HepG2 (cell line): Measurements from ENCODE around the gene STK36. TPM values are rescaled to one million over a fixed set of nuclear protein-coding genes. Genes with fewer than 3 reads are reported as not detected.
A peak's percentile ranks its signal among the peaks of the same experiment; 100 is the strongest.

Experiments used
- FOXM1 ChIP-seq: sonication (generic); formaldehyde crosslinking; IDR thresholded peaks from 2 replicates; pipeline ENCODE4 v1.5.0; 2020; ENCODE audit warnings: missing genetic modification reagents
- FOXO1 ChIP-seq: sonication (generic); formaldehyde crosslinking; IDR thresholded peaks from 2 replicates; pipeline ENCODE4 v1.4.0; 2020; ENCODE audit warnings: missing genetic modification reagents
- GFI1 ChIP-seq: sonication (generic); formaldehyde crosslinking; IDR thresholded peaks from 2 replicates; pipeline ENCODE4 v1.5.0; 2020; ENCODE audit warnings: missing genetic modification reagents, mild to moderate bottlenecking, borderline replicate concordance
- KLF11 ChIP-seq: IDR thresholded peaks from 2 replicates; pipeline ENCODE4 v1.6.1; 2016; ENCODE audit warnings: missing compliant biosample characterization
- KLF13 ChIP-seq: sonication (generic); formaldehyde crosslinking; IDR thresholded peaks from 2 replicates; pipeline ENCODE4 v1.4.0; 2020; ENCODE audit warnings: mild to moderate bottlenecking, missing genetic modification reagents
- PAWR ChIP-seq: sonication (generic); formaldehyde crosslinking; IDR thresholded peaks from 2 replicates; pipeline ENCODE4 v1.4.0; 2020; ENCODE audit warnings: missing genetic modification reagents, mild to moderate bottlenecking, borderline replicate concordance
- PCBP2 ChIP-seq: fragments of 200-400 bp; formaldehyde crosslinking; optimal IDR thresholded peaks from 2 replicates; pipeline ENCODE3; 2018; ENCODE audit warnings: low read length, low read depth; ENCODE audit not compliant: poor library complexity, severe bottlenecking
- SCMH1 ChIP-seq: sonication (generic); formaldehyde crosslinking; IDR thresholded peaks from 2 replicates; pipeline ENCODE4 v1.9.0; 2021; ENCODE audit warnings: missing genetic modification reagents, mild to moderate bottlenecking, borderline replicate concordance
- ZBTB38 ChIP-seq: sonication (generic); formaldehyde crosslinking; IDR thresholded peaks from 2 replicates; pipeline ENCODE4 v1.5.1; 2020; ENCODE audit warnings: mild to moderate bottlenecking, missing genetic modification reagents
- ZNF350 ChIP-seq: sonication (generic); formaldehyde crosslinking; IDR thresholded peaks from 2 replicates; pipeline ENCODE4 v1.4.0; 2020; ENCODE audit warnings: mild to moderate bottlenecking, low read depth, missing genetic modification reagents, borderline replicate concordance
- ZNF430 ChIP-seq: sonication (generic); formaldehyde crosslinking; IDR thresholded peaks from 2 replicates; pipeline ENCODE4 v1.9.0; 2021; ENCODE audit warnings: mild to moderate bottlenecking, missing genetic modification reagents
- ZNF446 ChIP-seq: sonication (generic); formaldehyde crosslinking; IDR thresholded peaks from 2 replicates; pipeline ENCODE4 v1.5.0; 2020; ENCODE audit warnings: mild to moderate bottlenecking, missing genetic modification reagents
- ZNF556 ChIP-seq: sonication (generic); formaldehyde crosslinking; IDR thresholded peaks from 2 replicates; pipeline ENCODE4 v1.4.0; 2020; ENCODE audit warnings: mild to moderate bottlenecking, missing genetic modification reagents, borderline replicate concordance
- ZNF7 ChIP-seq: IDR thresholded peaks from 2 replicates; pipeline ENCODE4 v1.6.1; 2016; ENCODE audit warnings: missing biosample characterization, missing genetic modification reagents
- ZNF775 ChIP-seq: sonication (generic); formaldehyde crosslinking; IDR thresholded peaks from 2 replicates; pipeline ENCODE4 v1.4.0; 2020; ENCODE audit warnings: missing genetic modification reagents, mild to moderate bottlenecking, moderate library complexity, borderline replicate concordance
- ZSCAN9 ChIP-seq: IDR thresholded peaks from 2 replicates; pipeline ENCODE4 v1.6.1; 2016; ENCODE audit warnings: borderline replicate concordance
- polyA plus RNA-seq, 8 experiments: library from polyadenylated mRNA; depleted of rRNA in 3 of 8; stranded (reverse) in 7 of 8; unstranded in 1 of 8; fragments of >200 nt; fragmentation: Illumina TruSeq in 4 of 8; extraction: Trizol in 4 of 8; gene quantifications; 2 replicates each; pipeline versions ENCODE4 v1.2.1 to v1.2.3, GENCODE V29; 2011 to 2016; ENCODE audit warnings: low read depth in 4 of 8, missing spikeins in 1 of 8, mixed read lengths in 1 of 8; ENCODE audit not compliant: insufficient read depth in 1 of 8
- total RNA-seq, 5 experiments: library from RNA; depleted of rRNA; stranded (reverse); fragments of >200 nt; fragmentation: Illumina TruSeq; extraction: Trizol; gene quantifications; 2 replicates each; pipeline ENCODE4 v1.2.3, GENCODE V29; 2016; ENCODE audit warnings: low read depth in 1 of 5
- TF ChIP-seq, protein P1 (sequence below): IDR thresholded peaks from 2 replicates; pipeline ENCODE4 v1.6.1; 2012; ENCODE audit warnings: low read depth, low read length, improper control_type of control experiment
- TF ChIP-seq, protein P2 (sequence below), 2 experiments: fragments of 450-650 bp in 1 of 2; sonication (generic) in 1 of 2; formaldehyde crosslinking in 1 of 2; IDR thresholded peaks; 2 replicates each; pipeline versions ENCODE4 v1.6.1 to v1.8.0; 2016 to 2022; ENCODE audit warnings: antibody characterized with exemption in 1 of 2, mild to moderate bottlenecking in 1 of 2, missing genetic modification reagents in 1 of 2
- TF ChIP-seq, protein P3 (sequence below): sonication (generic); formaldehyde crosslinking; IDR thresholded peaks from 2 replicates; pipeline ENCODE4 v1.5.1; 2020; ENCODE audit warnings: missing genetic modification reagents, mild to moderate bottlenecking, borderline replicate concordance

STK36 gene
- total and polyA plus RNA-seq, 2 of the 13 experiments (the other 11 are each of a cell fraction or from before 2014, with no cell fraction given) = 45.9 to 83.5 TPM

DNA sequence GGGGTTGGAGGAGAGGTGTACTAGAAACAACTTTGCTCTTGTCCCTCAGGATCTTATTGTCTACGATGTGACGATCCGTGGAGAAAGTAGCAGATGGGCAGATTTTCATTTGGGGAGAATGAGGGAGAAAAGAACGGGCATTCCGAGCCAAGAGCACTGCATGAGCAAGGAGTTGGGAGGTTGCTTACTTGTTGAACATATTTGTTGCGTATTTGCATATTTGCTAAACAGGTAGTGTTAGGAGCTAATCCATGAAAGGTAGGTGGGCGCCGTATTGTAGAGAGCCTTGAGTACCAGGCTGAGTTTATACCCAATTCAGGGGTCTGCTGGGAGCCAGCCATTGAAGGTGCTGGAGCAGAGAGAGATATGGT is 11.9 kb upstream of the STK36 start (continued):
- TF ChIP-seq, protein P1, sequence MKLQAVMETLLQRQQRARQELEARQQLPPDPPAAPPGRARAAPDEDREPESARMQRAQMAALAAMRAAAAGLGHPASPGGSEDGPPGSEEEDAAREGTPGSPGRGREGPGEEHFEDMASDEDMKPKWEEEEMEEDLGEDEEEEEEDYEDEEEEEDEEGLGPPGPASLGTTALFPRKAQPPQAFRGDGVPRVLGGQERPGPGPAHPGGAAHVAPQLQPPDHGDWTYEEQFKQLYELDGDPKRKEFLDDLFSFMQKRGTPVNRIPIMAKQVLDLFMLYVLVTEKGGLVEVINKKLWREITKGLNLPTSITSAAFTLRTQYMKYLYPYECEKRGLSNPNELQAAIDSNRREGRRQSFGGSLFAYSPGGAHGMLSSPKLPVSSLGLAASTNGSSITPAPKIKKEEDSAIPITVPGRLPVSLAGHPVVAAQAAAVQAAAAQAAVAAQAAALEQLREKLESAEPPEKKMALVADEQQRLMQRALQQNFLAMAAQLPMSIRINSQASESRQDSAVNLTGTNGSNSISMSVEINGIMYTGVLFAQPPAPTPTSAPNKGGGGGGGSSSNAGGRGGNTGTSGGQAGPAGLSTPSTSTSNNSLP = no peak
- TF ChIP-seq KLF13 (CRISPR knock-in tag) (no peak), ZNF7 (CRISPR knock-in tag) (no peak), PCBP2 (no peak), ZSCAN9 (no peak), ZNF350 (CRISPR knock-in tag) (no peak), FOXO1 (CRISPR knock-in tag) (no peak), KLF11 (CRISPR knock-in tag) (no peak), ZNF446 (no peak), ZBTB38 (CRISPR knock-in tag) (0 out of 2 replicates have a peak, but pooled peaks have one; percentile 3), ZNF775 (no peak), FOXM1 (no peak), PAWR (no peak), ZNF556 (CRISPR knock-in tag) (no peak), SCMH1 (CRISPR knock-in tag) (no peak), GFI1 (CRISPR knock-in tag) (peak; percentile 2; the same call in 1 of the 2 replicates), ZNF430 (CRISPR knock-in tag) (no peak)
- TF ChIP-seq, protein P2, sequence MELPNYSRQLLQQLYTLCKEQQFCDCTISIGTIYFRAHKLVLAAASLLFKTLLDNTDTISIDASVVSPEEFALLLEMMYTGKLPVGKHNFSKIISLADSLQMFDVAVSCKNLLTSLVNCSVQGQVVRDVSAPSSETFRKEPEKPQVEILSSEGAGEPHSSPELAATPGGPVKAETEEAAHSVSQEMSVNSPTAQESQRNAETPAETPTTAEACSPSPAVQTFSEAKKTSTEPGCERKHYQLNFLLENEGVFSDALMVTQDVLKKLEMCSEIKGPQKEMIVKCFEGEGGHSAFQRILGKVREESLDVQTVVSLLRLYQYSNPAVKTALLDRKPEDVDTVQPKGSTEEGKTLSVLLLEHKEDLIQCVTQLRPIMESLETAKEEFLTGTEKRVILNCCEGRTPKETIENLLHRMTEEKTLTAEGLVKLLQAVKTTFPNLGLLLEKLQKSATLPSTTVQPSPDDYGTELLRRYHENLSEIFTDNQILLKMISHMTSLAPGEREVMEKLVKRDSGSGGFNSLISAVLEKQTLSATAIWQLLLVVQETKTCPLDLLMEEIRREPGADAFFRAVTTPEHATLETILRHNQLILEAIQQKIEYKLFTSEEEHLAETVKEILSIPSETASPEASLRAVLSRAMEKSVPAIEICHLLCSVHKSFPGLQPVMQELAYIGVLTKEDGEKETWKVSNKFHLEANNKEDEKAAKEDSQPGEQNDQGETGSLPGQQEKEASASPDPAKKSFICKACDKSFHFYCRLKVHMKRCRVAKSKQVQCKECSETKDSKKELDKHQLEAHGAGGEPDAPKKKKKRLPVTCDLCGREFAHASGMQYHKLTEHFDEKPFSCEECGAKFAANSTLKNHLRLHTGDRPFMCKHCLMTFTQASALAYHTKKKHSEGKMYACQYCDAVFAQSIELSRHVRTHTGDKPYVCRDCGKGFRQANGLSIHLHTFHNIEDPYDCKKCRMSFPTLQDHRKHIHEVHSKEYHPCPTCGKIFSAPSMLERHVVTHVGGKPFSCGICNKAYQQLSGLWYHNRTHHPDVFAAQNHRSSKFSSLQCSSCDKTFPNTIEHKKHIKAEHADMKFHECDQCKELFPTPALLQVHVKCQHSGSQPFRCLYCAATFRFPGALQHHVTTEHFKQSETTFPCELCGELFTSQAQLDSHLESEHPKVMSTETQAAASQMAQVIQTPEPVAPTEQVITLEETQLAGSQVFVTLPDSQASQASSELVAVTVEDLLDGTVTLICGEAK (IDR thresholded peaks at IDR 0.05) = no peak
- TF ChIP-seq, protein P2 (CRISPR knock-in tag; IDR thresholded peaks at IDR 0.05) = no peak
- TF ChIP-seq, protein P3, sequence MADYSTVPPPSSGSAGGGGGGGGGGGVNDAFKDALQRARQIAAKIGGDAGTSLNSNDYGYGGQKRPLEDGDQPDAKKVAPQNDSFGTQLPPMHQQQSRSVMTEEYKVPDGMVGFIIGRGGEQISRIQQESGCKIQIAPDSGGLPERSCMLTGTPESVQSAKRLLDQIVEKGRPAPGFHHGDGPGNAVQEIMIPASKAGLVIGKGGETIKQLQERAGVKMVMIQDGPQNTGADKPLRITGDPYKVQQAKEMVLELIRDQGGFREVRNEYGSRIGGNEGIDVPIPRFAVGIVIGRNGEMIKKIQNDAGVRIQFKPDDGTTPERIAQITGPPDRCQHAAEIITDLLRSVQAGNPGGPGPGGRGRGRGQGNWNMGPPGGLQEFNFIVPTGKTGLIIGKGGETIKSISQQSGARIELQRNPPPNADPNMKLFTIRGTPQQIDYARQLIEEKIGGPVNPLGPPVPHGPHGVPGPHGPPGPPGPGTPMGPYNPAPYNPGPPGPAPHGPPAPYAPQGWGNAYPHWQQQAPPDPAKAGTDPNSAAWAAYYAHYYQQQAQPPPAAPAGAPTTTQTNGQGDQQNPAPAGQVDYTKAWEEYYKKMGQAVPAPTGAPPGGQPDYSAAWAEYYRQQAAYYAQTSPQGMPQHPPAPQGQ = no peak
